NCI-H774 (cell line): ENCODE results near the gene TOX4.
"Not testable (repeated sequence)": the region's sequence is repeated elsewhere in the genome, so short reads cannot be mapped to it uniquely, and the experiment has no call there.

Experiments
- DNase-seq: peaks from one replicate; lab custom pipeline; 2025; lab: John Stamatoyannopoulos, UW

Gene TOX4

GRCh38 chr14:21476925-21477681, at the start of gene TOX4, which contains the start of gene RAB2B:
Gene TOX4, plus strand, starts transcription at chr14:21477195. Its CDS starts 84 bp downstream, at chr14:21477279.
Gene RAB2B, minus strand, starts transcription at chr14:21476959. Its CDS starts 87 bp downstream, at chr14:21476872.
- DNase-seq = peak; percentile 98

GRCh38 chr14:21428930-21429329, 48.1 kb upstream of the TOX4 start:
- no peak for DNase-seq

- DNase-seq = no peak
Measured at GRCh38 chr14:21431126-21431525, 45.9 kb upstream of the TOX4 start.

GRCh38 chr14:21436567-21437062, 40.4 kb upstream of the TOX4 start:
- DNase-seq = no peak

GRCh38 chr14:21437063-21437901, 39.7 kb upstream of the TOX4 start:
- DNase-seq = peak; percentile 99

- no peak for DNase-seq
Measured at GRCh38 chr14:21440859-21441258, 36.1 kb upstream of the TOX4 start.

GRCh38 chr14:21442657-21443056, 34.3 kb upstream of the TOX4 start:
- not testable (repeated sequence) for DNase-seq

GRCh38 chr14:21449899-21450216, 27.1 kb upstream of the TOX4 start:
- DNase-seq = no peak

GRCh38 chr14:21454843-21455544, 22.0 kb upstream of the TOX4 start:
- DNase-seq = no peak

GRCh38 chr14:21455592-21455911, 21.4 kb upstream of the TOX4 start:
- DNase-seq = no peak

GRCh38 chr14:21455912-21456667, 20.9 kb upstream of the TOX4 start, which contains the start of gene CHD8:
Gene CHD8, minus strand, starts transcription at chr14:21456123. Its CDS starts 24,480 bp downstream, at chr14:21431643.
- DNase-seq = peak; percentile 99

GRCh38 chr14:21467616-21468015, 9.4 kb upstream of the TOX4 start:
- DNase-seq = no peak

- no peak for DNase-seq
Measured at GRCh38 chr14:21475767-21476522, 1.1 kb upstream of the TOX4 start.

GRCh38 chr14:21476523-21476924, 471 bp upstream of the TOX4 start:
- peak; percentile 92 for DNase-seq

- DNase-seq = no peak
Measured at GRCh38 chr14:21486640-21487087, 9.7 kb downstream of the TOX4 start.

- DNase-seq = no peak
Measured at GRCh38 chr14:21494902-21495762, 18.1 kb downstream of the TOX4 start.

- no peak for DNase-seq
Measured at GRCh38 chr14:21496453-21496852, 19.5 kb downstream of the TOX4 start.

- peak; percentile 16 for DNase-seq
Measured at GRCh38 chr14:21498540-21499526, 21.8 kb downstream of the TOX4 start.

GRCh38 chr14:21501568-21501967, 24.6 kb downstream of the TOX4 start:
- DNase-seq = no peak
